AG09319 (cell line): ENCODE data around the gene RNF4.

Experiments used
- DNase-seq: peaks from one replicate; pipeline ENCODE4 v3.0.0-alpha.2; 2010; ENCODE audit warnings: low read depth; ENCODE audit errors: extremely low read depth
- CTCF ChIP-seq: IDR thresholded peaks from 2 replicates; pipeline ENCODE4 v1.5.1; 2011; ENCODE audit warnings: low read depth, mild to moderate bottlenecking, inconsistent platforms, low read length, moderate library complexity

RNF4 gene

GRCh38 chr4:2485956-2486355, 17.1 kb downstream of the RNF4 start:
- DNase-seq, result no peak
- no peak for TF ChIP-seq CTCF

GRCh38 chr4:2486981-2487380, 18.1 kb downstream of the RNF4 start:
- no peak for DNase-seq
- TF ChIP-seq CTCF, result no peak

- DNase-seq, result no peak
- TF ChIP-seq CTCF, result no peak
Observed at GRCh38 chr4:2487632-2488031, 18.7 kb downstream of the RNF4 start.

GRCh38 chr4:2489081-2489805, 20.3 kb downstream of the RNF4 start:
- no peak for TF ChIP-seq CTCF

GRCh38 chr4:2489841-2490552, 21.1 kb downstream of the RNF4 start:
- no peak for TF ChIP-seq CTCF
- DNase-seq, result no peak

More at GRCh38 chr4:2489081-2489805, 20.3 kb downstream of the RNF4 start:
- DNase-seq, result no peak

- no peak for TF ChIP-seq CTCF
- DNase-seq, result no peak
Observed at GRCh38 chr4:2492970-2493369, 24.1 kb downstream of the RNF4 start.

- TF ChIP-seq CTCF, result no peak
- no peak for DNase-seq
Observed at GRCh38 chr4:2494992-2495391, 26.1 kb downstream of the RNF4 start.
